Measurements from ENCODE around the gene ZNF219.
"Not testable (repeated sequence)": the region's sequence is repeated elsewhere in the genome, so short reads cannot be mapped to it uniquely, and the experiment has no call there.

The ZNF219 gene

GRCh38 chr14:21048638-21049037 lies 49.8 kb downstream of the ZNF219 start:
- Histone ChIP-seq H3K36me3 (ENCODE audit: insufficient read depth, low read length) (no peaks in the 10 kb centered on the region), H3K4me3 (ENCODE audit: low read depth in 1 of 2, low read length in 2 of 2) (no peak overlapping the region), H3K9ac (ENCODE audit: low read length) (no peak overlapping the region), H3K27ac (ENCODE audit: low read depth, low read length) (no peak overlapping the region), H3K27me3 (ENCODE audit: control insufficient read depth in 1 of 2, insufficient read depth in 2 of 2, low read length in 2 of 2) (no peaks in the 10 kb centered on the region), H3K4me1 (ENCODE audit: insufficient read depth, low read length) (peaks cover 4% of the 10 kb centered on the region), H3K9me3 (ENCODE audit: low read length) (no peaks in the 10 kb centered on the region)

- H3K27me3 ChIP-seq (ENCODE audit: control insufficient read depth in 1 of 2, insufficient read depth in 2 of 2, low read length in 2 of 2): no peaks in the 10 kb centered on the region
- H3K4me3 ChIP-seq (ENCODE audit: low read depth in 1 of 2, low read length in 2 of 2): no peak overlapping the region
- no peak overlapping the region for H3K27ac ChIP-seq (ENCODE audit: low read depth, low read length)
- peaks cover 4% of the 10 kb centered on the region for H3K4me1 ChIP-seq (ENCODE audit: insufficient read depth, low read length)
- H3K9ac ChIP-seq (ENCODE audit: low read length): no peak overlapping the region
- H3K9me3 ChIP-seq (ENCODE audit: low read length): no peaks in the 10 kb centered on the region
- no peaks in the 10 kb centered on the region for H3K36me3 ChIP-seq (ENCODE audit: insufficient read depth, low read length)
Observed at GRCh38 chr14:21047378-21047781, 51.1 kb downstream of the ZNF219 start.

GRCh38 chr14:21043974-21044618 lies 54.4 kb downstream of the ZNF219 start:
- Histone ChIP-seq H3K4me3 (ENCODE audit: low read depth in 1 of 2, low read length in 2 of 2) (no peak overlapping the region), H3K27ac (ENCODE audit: low read depth, low read length) (no peak overlapping the region), H3K4me1 (ENCODE audit: insufficient read depth, low read length) (peaks cover 19% of the 10 kb centered on the region), H3K27me3 (ENCODE audit: control insufficient read depth in 1 of 2, insufficient read depth in 2 of 2, low read length in 2 of 2) (no peaks in the 10 kb centered on the region), H3K36me3 (ENCODE audit: insufficient read depth, low read length) (no peaks in the 10 kb centered on the region), H3K9ac (ENCODE audit: low read length) (no peak overlapping the region), H3K9me3 (ENCODE audit: low read length) (no peaks in the 10 kb centered on the region)

- H3K36me3 ChIP-seq (ENCODE audit: insufficient read depth, low read length): no peaks in the 10 kb centered on the region
- H3K9ac ChIP-seq (ENCODE audit: low read length): no peak overlapping the region
- no peaks in the 10 kb centered on the region for H3K27me3 ChIP-seq (ENCODE audit: control insufficient read depth in 1 of 2, insufficient read depth in 2 of 2, low read length in 2 of 2)
- no peaks in the 10 kb centered on the region for H3K9me3 ChIP-seq (ENCODE audit: low read length)
- H3K4me1 ChIP-seq (ENCODE audit: insufficient read depth, low read length): peaks cover 25% of the 10 kb centered on the region
- H3K4me3 ChIP-seq (ENCODE audit: low read depth in 1 of 2, low read length in 2 of 2): no peak overlapping the region
- H3K27ac ChIP-seq (ENCODE audit: low read depth, low read length): no peak overlapping the region
Observed at GRCh38 chr14:21043387-21043973, 55.0 kb downstream of the ZNF219 start.

- no peak overlapping the region for H3K27ac ChIP-seq (ENCODE audit: low read depth, low read length)
- H3K4me3 ChIP-seq (ENCODE audit: low read depth in 1 of 2, low read length in 2 of 2): no peak overlapping the region
- H3K4me1 ChIP-seq (ENCODE audit: insufficient read depth, low read length): peaks cover 30% of the 10 kb centered on the region
- H3K9ac ChIP-seq (ENCODE audit: low read length): no peak overlapping the region
- H3K27me3 ChIP-seq (ENCODE audit: control insufficient read depth in 1 of 2, insufficient read depth in 2 of 2, low read length in 2 of 2): no peaks in the 10 kb centered on the region
- H3K36me3 ChIP-seq (ENCODE audit: insufficient read depth, low read length): no peaks in the 10 kb centered on the region
- no peaks in the 10 kb centered on the region for H3K9me3 ChIP-seq (ENCODE audit: low read length)
Observed at GRCh38 chr14:21042918-21043317, 55.5 kb downstream of the ZNF219 start.

- Histone ChIP-seq H3K9ac (ENCODE audit: low read length) (no peak within 1 kb of the TSS), H3K36me3 (ENCODE audit: insufficient read depth, low read length) (no peaks in the 10 kb centered on the region), H3K4me1 (ENCODE audit: insufficient read depth, low read length) (peaks cover 32% of the 10 kb centered on the region), H3K4me3 (ENCODE audit: low read depth in 1 of 2, low read length in 2 of 2) (no peak within 1 kb of the TSS), H3K27me3 (ENCODE audit: control insufficient read depth in 1 of 2, insufficient read depth in 2 of 2, low read length in 2 of 2) (no peaks in the 10 kb centered on the region), H3K27ac (ENCODE audit: low read depth, low read length) (no peak within 1 kb of the TSS), H3K9me3 (ENCODE audit: low read length) (no peaks in the 10 kb centered on the region)
Observed at GRCh38 chr14:21041676-21042433, 56.6 kb downstream of the ZNF219 start, which contains the start of gene RNASE7. RNASE7 (plus strand) TSS chr14:21042362; CDS start chr14:21042993, 631 bp downstream.

- H3K27me3 ChIP-seq (ENCODE audit: control insufficient read depth in 1 of 2, insufficient read depth in 2 of 2, low read length in 2 of 2); H3K27ac ChIP-seq (ENCODE audit: low read depth, low read length); H3K36me3 ChIP-seq (ENCODE audit: insufficient read depth, low read length); H3K9ac ChIP-seq (ENCODE audit: low read length); H3K9me3 ChIP-seq (ENCODE audit: low read length); H3K4me3 ChIP-seq (ENCODE audit: low read depth in 1 of 2, low read length in 2 of 2): not testable (repeated sequence)
- H3K4me1 ChIP-seq (ENCODE audit: insufficient read depth, low read length): peaks cover 32% of the 10 kb centered on the region
Observed at GRCh38 chr14:21040941-21041340, 57.5 kb downstream of the ZNF219 start.

- no peak overlapping the region for H3K9ac ChIP-seq (ENCODE audit: low read length)
- H3K4me1 ChIP-seq (ENCODE audit: insufficient read depth, low read length): peaks cover 32% of the 10 kb centered on the region
- no peaks in the 10 kb centered on the region for H3K9me3 ChIP-seq (ENCODE audit: low read length)
- H3K27ac ChIP-seq (ENCODE audit: low read depth, low read length): no peak overlapping the region
- no peaks in the 10 kb centered on the region for H3K27me3 ChIP-seq (ENCODE audit: control insufficient read depth in 1 of 2, insufficient read depth in 2 of 2, low read length in 2 of 2)
- H3K36me3 ChIP-seq (ENCODE audit: insufficient read depth, low read length): no peaks in the 10 kb centered on the region
- H3K4me3 ChIP-seq (ENCODE audit: low read depth in 1 of 2, low read length in 2 of 2): no peak overlapping the region
Observed at GRCh38 chr14:21040370-21040925, 58.0 kb downstream of the ZNF219 start.

Data from muscle layer of colon (tissue), 2 donors.